ENCODE results near the gene PARD3.

GRCh38 chr10:34343764-34344163 lies 471.3 kb downstream of the PARD3 start:
- TF ChIP-seq GATA2 (IDR thresholded peaks at IDR 0.05; ENCODE audit: insufficient read depth, insufficient read length, low read depth, low read length) (no peak), POLR2A (IDR thresholded peaks at IDR 0.05; ENCODE audit: low read depth, low read length) (no peak), CTCF (IDR thresholded peaks at IDR 0.05; ENCODE audit: extremely low read depth in 1 of 2, insufficient read depth in 1 of 2, low read depth in 1 of 2, low read length in 2 of 2) (no peak), POLR2AphosphoS5 (IDR thresholded peaks at IDR 0.05; ENCODE audit: insufficient read depth, low read depth, low read length) (no peak)
